ENCODE results near the gene APOBEC3F. TPM values are rescaled to one million over a fixed set of nuclear protein-coding genes. Genes with fewer than 3 reads are reported as not detected.
"Not testable (repeated sequence)": the region's sequence is repeated elsewhere in the genome, so short reads cannot be mapped to it uniquely, and the experiment has no call there.

APOBEC3F gene
- total and polyA plus RNA-seq, 2 of the 13 experiments (the other 11 are each of a cell fraction or from before 2014, with no cell fraction given), result 2.9 to 3.7 TPM

DNA sequence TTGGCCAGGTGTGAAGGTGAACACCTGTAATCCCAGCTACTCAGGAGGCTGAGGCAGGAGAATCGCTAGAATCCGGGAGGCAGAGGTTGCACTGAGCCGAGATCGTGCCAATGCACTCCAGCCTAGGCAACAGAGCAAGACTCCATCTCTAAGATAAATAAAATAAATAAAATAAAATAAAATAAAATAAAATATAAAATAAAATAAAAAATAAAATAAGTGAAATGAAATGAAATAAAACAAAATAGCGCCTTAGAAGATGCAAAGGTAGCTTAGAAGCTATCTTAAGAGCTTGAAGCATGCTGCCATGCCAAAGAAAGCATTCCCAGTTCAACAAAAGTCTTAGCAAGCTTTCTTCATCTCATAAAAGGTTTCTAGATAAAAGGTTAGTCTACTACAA lies 33.5 kb upstream of the APOBEC3F start:
- no peaks in the 10 kb centered on the region for H3K9me3 ChIP-seq (ENCODE audit: low read length)
- H3K4me3 ChIP-seq (replicated peaks in 1 of 3; ENCODE audit: insufficient read depth in 1 of 3, low read depth in 2 of 3, low read length in 3 of 3), result no peak overlapping the region
- WGBS (ENCODE audit: low lambda C conversion rate), result 87% methylated on average over 5 of the region's 5 CpGs
- intact Hi-C loops (cut with micrococcal nuclease; ENCODE audit: unreplicated experiment) (loop anchor here (10.0 kb wide), 1 partner anchor 242 kb away; no protein-coding TSS in a partner anchor), in situ Hi-C loops (cut with HindIII; ENCODE audit: extremely low pct_ligation_motif_present, low pct_unique_long_range_greater_than_20kb) (no loop called here)
- no peaks in the 10 kb centered on the region for H4K20me1 ChIP-seq (ENCODE audit: insufficient read depth, low read length)
- no peak overlapping the region for H3K4me2 ChIP-seq (ENCODE audit: low read depth, low read length)
- H3K27ac ChIP-seq (ENCODE audit: extremely low read length, insufficient read depth, low read length), result no peak overlapping the region
- H3K79me2 ChIP-seq (ENCODE audit: insufficient read depth, low read length), result no peaks in the 10 kb centered on the region
- ChIA-PET POLR2A (no interaction called here), CTCF (ENCODE audit: low intra/inter-chr PET ratio, low total read pairs) (interaction anchor here (1.5 to 2.9 kb wide), 3 partner anchors 111 to 137 kb away, joined by 6 to 19 read pairs (median 9); no protein-coding TSS in a partner anchor)
- no peak for ATAC-seq
- H3K36me3 ChIP-seq (replicated peaks in 1 of 2; ENCODE audit: control insufficient read depth in 1 of 2, insufficient read depth in 2 of 2, low read length in 2 of 2), result no peaks in the 10 kb centered on the region
- TF ChIP-seq, protein P1, sequence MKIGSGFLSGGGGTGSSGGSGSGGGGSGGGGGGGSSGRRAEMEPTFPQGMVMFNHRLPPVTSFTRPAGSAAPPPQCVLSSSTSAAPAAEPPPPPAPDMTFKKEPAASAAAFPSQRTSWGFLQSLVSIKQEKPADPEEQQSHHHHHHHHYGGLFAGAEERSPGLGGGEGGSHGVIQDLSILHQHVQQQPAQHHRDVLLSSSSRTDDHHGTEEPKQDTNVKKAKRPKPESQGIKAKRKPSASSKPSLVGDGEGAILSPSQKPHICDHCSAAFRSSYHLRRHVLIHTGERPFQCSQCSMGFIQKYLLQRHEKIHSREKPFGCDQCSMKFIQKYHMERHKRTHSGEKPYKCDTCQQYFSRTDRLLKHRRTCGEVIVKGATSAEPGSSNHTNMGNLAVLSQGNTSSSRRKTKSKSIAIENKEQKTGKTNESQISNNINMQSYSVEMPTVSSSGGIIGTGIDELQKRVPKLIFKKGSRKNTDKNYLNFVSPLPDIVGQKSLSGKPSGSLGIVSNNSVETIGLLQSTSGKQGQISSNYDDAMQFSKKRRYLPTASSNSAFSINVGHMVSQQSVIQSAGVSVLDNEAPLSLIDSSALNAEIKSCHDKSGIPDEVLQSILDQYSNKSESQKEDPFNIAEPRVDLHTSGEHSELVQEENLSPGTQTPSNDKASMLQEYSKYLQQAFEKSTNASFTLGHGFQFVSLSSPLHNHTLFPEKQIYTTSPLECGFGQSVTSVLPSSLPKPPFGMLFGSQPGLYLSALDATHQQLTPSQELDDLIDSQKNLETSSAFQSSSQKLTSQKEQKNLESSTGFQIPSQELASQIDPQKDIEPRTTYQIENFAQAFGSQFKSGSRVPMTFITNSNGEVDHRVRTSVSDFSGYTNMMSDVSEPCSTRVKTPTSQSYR (CRISPR knock-in tag; IDR thresholded peaks at IDR 0.05; ENCODE audit: borderline replicate concordance), result no peak
- no peak for TF ChIP-seq TCF7 (IDR thresholded peaks at IDR 0.05; ENCODE audit: low read depth)
- FAIRE-seq, result no peak
- H3K9ac ChIP-seq (ENCODE audit: insufficient read depth, low read depth, low read length), result no peak overlapping the region
- peaks cover 19% of the 10 kb centered on the region for H3K4me1 ChIP-seq (ENCODE audit: insufficient read depth, low read length)
- no peak overlapping the region for H2AFZ ChIP-seq (ENCODE audit: low read length)
- no peak for DNase-seq (ENCODE audit: low spot score)
- BruUV-seq (replicated peaks), result no TSS peak
- H3K27me3 ChIP-seq (ENCODE audit: control insufficient read depth in 1 of 2, insufficient read depth in 2 of 2, low read length in 2 of 2), result no peaks in the 10 kb centered on the region; a peak in 1 of 5 replicates

GRCh38 chr22:39008271-39008850 lies 32.3 kb upstream of the APOBEC3F start:
- intact Hi-C loops (cut with micrococcal nuclease; ENCODE audit: unreplicated experiment), result loop anchor here (10.0 kb wide), 1 partner anchor 244 kb away; no protein-coding TSS in a partner anchor
- BruUV-seq (replicated peaks); POLR2A ChIA-PET: not testable (repeated sequence)

More at GRCh38 chr22:39008271-39008850, 32.3 kb upstream of the APOBEC3F start:
- CTCF ChIA-PET (ENCODE audit: low intra/inter-chr PET ratio, low total read pairs), result interaction anchor here (1.5 to 2.9 kb wide), 3 partner anchors 109 to 138 kb away, joined by 6 to 19 read pairs (median 9); no protein-coding TSS in a partner anchor
- H3K4me1 ChIP-seq (ENCODE audit: insufficient read depth, low read length), result peaks cover 31% of the 10 kb centered on the region
- H3K79me2 ChIP-seq (ENCODE audit: insufficient read depth, low read length); H3K27me3 ChIP-seq (ENCODE audit: control insufficient read depth in 1 of 2, insufficient read depth in 2 of 2, low read length in 2 of 2); H3K36me3 ChIP-seq (replicated peaks in 1 of 2; ENCODE audit: control insufficient read depth in 1 of 2, insufficient read depth in 2 of 2, low read length in 2 of 2); H4K20me1 ChIP-seq (ENCODE audit: insufficient read depth, low read length); H3K27ac ChIP-seq (ENCODE audit: extremely low read length, insufficient read depth, low read length); ATAC-seq; H2AFZ ChIP-seq (ENCODE audit: low read length); H3K4me2 ChIP-seq (ENCODE audit: low read depth, low read length); H3K9me3 ChIP-seq (ENCODE audit: low read length); FAIRE-seq; H3K9ac ChIP-seq (ENCODE audit: insufficient read depth, low read depth, low read length); DNase-seq (ENCODE audit: low spot score); H3K4me3 ChIP-seq (replicated peaks in 1 of 3; ENCODE audit: insufficient read depth in 1 of 3, low read depth in 2 of 3, low read length in 3 of 3); in situ Hi-C loops (cut with HindIII; ENCODE audit: extremely low pct_ligation_motif_present, low pct_unique_long_range_greater_than_20kb): not testable (repeated sequence)
- WGBS (ENCODE audit: low lambda C conversion rate), result 90% methylated on average over 8 of the region's 8 CpGs
